ENCODE data around the gene STK17A. TPM values are rescaled to one million over a fixed set of nuclear protein-coding genes. Genes with fewer than 3 reads are reported as not detected.

STK17A gene
- total RNA-seq, 1 experiment from 2014 or later, result 9.8 TPM

DNA sequence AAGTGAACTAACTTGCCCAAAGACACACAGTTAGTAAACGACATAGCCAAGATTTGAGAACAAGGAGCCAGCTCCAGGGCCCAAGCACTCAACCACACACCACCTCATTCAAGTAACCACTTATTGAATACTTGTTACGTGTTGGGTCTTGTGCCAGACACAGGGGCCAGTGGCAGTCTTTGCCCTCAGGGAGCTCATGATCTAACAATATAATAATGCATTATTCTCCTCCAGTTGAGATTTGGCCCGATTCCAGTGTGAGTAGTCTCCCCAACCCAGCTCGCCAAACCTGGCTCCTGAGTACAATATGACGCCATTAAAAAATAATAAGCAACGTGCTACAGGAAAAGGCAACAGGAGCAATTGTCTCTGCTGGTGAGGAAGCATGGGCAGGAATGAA, 14.4 kb upstream of the STK17A start:
- Histone ChIP-seq H2AFZ (ENCODE audit: low read length) (no peak overlapping the region), H3K79me2 (ENCODE audit: insufficient read depth, low read length) (no peaks in the 10 kb centered on the region), H3T11ph (ENCODE audit: low read length) (no peak overlapping the region), H3K14ac (ENCODE audit: insufficient read depth, low read length) (no peak overlapping the region), H4K91ac (ENCODE audit: insufficient read length, low read depth, low read length) (no peak overlapping the region), H3K4me1 (ENCODE audit: insufficient read depth, low read length) (no peaks in the 10 kb centered on the region), H3K4me2 (ENCODE audit: insufficient read depth, insufficient read length, low read length) (no peak overlapping the region), H2BK5ac (ENCODE audit: insufficient read length, low read length) (no peak overlapping the region), H2BK12ac (ENCODE audit: insufficient read length, low read depth, low read length) (no peak overlapping the region), H2BK120ac (ENCODE audit: low read depth, low read length, poor library complexity, severe bottlenecking) (no peak overlapping the region), H4K8ac (replicated peaks; ENCODE audit: insufficient read length, low read depth, low read length) (no peak overlapping the region), H3K18ac (ENCODE audit: insufficient read length, low read depth, low read length) (no peak overlapping the region), H3K79me1 (ENCODE audit: insufficient read depth, low read depth, low read length, poor library complexity, severe bottlenecking) (no peaks in the 10 kb centered on the region), H2BK15ac (ENCODE audit: low read depth, low read length) (no peak overlapping the region), H3K23ac (ENCODE audit: insufficient read length, low read depth, low read length) (no peak overlapping the region), H3K27ac (ENCODE audit: insufficient read length, low read depth, low read length) (no peak overlapping the region), H3K56ac (ENCODE audit: insufficient read length, low read depth, low read length) (no peak overlapping the region), H2AK5ac (ENCODE audit: insufficient read length, low read length) (no peak overlapping the region), H3K27me3 (ENCODE audit: insufficient read depth, low read length) (no peaks in the 10 kb centered on the region), H3K4ac (ENCODE audit: low read depth, low read length) (no peak overlapping the region), H2BK20ac (ENCODE audit: low read depth, low read length, poor library complexity, severe bottlenecking) (no peak overlapping the region), H3K9ac (ENCODE audit: extremely low read depth, insufficient read length, low read length) (no peak overlapping the region), H4K20me1 (ENCODE audit: control insufficient read depth, insufficient read depth, insufficient read length) (no peaks in the 10 kb centered on the region), H3K23me2 (ENCODE audit: insufficient read length, low read depth, low read length, poor library complexity, severe bottlenecking) (no peaks in the 10 kb centered on the region), H3K9me3 (ENCODE audit: control insufficient read depth, low read depth, low read length) (no peaks in the 10 kb centered on the region), H4K5ac (ENCODE audit: insufficient read length, low read depth, low read length) (no peak overlapping the region)
- Mint-ChIP-seq H3K36me3 (ENCODE audit: insufficient read depth in 1 of 3, low read depth in 3 of 3) (no peaks in the 10 kb centered on the region), H3K4me3 (no peak overlapping the region), H3K27me3 (ENCODE audit: low read depth) (no peaks in the 10 kb centered on the region), H3K9me3 (no peaks in the 10 kb centered on the region), H3K4me1 (no peaks in the 10 kb centered on the region), H3K27ac (no peak overlapping the region; a peak in 1 of 7 replicates)
- no peak for DNase-seq
- no CpG with 5 or more reads among the region's 6 CpGs for WGBS (ENCODE audit: extremely low coverage, insufficient read length, low lambda C conversion rate)
- TF ChIP-seq CTCF (conservative IDR thresholded peaks at IDR 0.05), result no peak

All from H9 (cell line).